ENCODE measurements around the gene PCCA.
"Not testable (repeated sequence)": the region's sequence is repeated elsewhere in the genome, so short reads cannot be mapped to it uniquely, and the experiment has no call there.

Gene PCCA

DNA sequence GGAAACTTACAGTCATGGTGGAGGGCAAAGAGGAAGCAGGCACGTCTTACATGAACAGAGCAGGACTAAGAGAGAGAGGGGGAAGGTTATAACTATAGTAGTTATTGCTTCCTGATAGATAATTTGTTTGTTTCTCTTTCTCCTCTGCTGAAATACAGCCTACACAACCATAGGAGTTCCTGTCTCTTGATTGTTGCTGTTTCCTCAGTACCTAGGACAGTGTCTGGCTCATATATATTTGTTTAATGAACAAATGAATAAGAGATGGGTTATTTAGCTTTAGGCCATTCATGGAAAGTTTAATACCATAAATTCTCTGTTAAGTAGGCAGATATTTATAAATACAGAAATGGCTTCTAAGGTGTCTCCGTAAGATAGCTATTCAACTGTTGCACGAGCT lies 95.2 kb downstream of the PCCA start:
- no peak for DNase-seq

DNA sequence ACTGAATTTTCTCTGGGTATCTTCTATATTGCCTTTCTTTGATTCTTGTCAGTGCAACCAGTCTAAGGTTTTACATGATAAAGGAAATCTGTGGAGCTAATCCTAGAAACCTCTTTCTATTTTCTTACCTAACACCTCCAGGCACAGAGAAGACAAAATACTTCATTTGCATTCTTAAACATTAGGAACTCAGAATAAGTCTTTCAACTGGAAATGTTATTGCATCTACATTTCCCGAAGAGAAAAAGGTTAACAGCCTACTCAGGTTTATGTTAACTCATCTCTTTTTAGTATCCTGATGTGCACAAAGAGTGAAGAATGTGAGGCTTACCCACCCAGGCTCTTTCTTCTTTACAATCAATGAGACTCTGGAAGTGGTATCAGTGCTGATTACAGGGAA lies 106.7 kb downstream of the PCCA start:
- DNase-seq = no peak

DNA sequence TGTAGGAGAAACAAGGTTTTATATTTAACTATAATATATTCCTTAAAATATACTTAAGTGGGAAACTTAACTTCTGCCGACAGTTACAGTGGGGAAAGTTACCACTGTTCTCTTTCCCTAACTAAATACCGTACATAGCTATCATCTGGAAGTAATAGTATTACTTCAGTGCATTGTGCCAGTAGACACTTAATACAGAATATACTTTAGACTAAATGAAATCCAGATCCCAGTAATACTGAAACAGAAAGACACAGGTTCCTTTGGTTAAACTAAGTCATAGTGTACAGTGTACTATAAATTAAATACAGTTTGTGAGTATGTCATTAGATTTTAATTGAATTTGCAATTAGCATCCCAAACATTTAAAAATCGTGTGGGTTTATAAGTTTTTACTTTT lies 107.5 kb downstream of the PCCA start:
- DNase-seq = no peak

DNA sequence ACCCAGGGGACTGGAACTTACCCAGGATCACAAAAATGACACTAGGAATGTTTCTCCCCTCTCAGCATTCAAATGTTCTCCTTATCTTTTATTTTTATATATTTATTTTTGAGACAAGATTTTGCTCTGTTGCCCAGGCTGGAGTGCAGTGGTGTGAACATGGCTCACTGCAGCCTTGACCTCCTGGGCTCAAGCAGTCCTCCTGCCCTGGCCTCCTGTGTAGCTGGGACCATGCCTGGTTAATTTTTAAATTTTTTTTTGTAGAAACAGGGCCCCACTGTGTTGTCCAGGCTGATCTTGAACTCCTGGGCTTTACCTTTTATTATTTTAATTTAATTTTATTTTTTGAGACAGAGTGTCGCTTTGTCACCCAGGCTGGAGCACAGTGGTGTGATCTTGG lies 108.2 kb downstream of the PCCA start:
- no peak for DNase-seq

DNA sequence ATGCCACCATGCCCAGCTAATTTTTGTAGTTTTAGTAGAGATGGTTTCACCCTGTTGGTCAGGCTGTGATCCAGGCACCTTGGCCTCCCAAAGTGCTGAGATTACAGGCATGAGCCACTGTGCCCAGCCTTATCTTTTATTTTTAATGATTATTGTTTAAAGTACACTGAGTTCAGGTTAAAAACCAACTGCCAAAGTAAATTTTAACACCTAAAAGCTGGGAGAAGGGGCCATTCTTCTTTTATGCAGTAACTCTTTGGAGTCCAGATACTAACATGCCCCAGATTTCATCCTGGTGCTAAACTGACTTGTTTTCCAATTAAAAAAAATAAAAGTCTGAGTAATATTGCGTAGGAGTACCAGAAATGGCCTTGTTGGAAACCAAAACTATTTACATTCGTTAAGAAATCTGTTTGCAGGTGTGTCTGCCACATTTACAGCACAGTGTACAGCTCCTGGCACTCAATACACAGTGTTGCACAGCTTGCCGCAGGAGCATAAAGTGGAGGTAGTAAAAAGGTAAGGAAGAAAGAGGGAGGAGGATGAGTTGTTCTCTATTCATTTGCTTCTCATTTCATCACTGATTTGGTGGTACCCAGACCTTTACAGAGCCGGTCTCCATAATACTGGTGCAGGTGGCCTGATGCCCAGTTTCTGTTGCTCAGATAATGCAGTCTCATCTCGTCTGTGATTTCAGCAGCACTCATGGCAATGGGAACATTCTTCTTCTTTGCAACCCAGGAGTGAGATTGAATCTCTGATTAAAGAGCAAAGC lies 108.9 kb downstream of the PCCA start:
- DNase-seq = no peak

DNA sequence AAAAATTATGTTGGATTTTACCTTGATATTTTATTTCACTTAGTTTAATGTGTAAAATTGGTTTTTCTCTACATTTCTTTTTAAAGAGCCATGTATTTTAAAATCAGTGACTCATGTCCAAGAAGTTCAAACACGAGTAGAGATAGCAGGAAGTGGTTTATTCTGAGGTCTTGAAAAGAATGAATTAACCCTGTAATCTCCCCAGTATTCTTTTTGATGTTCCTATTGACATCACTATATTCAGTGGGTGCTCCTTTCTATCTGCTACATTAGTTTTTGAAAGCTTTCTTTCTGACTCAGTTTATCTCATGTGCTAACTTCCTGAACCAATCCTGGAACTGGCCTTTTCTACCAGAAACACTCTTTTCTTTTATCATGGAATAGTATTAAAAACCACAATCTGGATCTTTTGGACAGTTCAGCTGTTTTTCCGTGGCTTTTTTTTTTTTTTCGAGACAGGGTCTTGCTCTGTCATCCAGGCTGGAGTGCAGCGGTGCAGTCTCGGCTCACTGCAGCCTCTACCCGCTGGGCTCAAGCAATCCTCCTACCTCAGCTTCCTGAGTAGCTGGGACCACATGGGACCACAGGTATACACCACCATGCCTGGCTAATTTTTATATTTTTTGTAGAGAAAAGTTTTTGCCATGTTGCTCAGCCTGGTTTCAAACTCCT lies 114.9 kb downstream of the PCCA start:
- no peak for DNase-seq

DNA sequence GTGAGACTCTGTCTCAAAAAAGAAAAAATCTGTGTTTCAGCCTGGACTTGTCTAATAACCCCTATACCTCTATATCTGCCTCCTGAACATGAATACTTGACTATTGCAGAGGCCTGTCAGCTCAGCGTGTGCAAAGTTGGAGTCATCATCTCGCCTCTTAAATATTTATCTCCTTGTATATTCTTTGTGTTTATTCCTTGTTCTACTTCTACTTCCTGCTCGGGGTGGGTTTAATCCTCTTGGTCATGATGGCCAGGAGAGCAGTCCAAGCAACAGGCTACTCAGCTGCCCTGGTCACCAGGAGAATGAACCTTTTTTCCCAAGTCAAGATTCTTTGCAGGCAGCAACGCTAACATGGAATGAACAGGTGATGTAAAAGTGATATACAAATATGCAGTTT lies 119.1 kb downstream of the PCCA start:
- no peak for DNase-seq

DNA sequence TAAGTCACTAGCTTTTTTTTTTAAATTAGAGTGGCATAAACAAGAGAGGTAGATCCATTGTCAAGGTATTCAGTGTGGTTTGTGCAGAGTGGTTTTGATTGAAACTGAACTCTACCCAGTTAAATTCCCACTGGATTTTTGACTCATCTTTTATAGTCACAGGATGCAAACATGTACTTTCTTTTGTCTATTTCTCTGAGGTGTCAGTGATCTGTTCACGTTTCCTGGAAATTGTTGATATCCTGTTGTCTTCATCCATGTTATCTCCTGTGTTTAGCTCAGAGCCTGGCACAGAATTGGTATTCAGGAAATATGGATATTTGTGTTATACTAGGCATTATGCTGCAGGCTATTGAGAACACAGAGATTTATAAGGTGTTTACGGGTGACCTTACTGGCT lies 119.7 kb downstream of the PCCA start:
- DNase-seq = no peak

DNA sequence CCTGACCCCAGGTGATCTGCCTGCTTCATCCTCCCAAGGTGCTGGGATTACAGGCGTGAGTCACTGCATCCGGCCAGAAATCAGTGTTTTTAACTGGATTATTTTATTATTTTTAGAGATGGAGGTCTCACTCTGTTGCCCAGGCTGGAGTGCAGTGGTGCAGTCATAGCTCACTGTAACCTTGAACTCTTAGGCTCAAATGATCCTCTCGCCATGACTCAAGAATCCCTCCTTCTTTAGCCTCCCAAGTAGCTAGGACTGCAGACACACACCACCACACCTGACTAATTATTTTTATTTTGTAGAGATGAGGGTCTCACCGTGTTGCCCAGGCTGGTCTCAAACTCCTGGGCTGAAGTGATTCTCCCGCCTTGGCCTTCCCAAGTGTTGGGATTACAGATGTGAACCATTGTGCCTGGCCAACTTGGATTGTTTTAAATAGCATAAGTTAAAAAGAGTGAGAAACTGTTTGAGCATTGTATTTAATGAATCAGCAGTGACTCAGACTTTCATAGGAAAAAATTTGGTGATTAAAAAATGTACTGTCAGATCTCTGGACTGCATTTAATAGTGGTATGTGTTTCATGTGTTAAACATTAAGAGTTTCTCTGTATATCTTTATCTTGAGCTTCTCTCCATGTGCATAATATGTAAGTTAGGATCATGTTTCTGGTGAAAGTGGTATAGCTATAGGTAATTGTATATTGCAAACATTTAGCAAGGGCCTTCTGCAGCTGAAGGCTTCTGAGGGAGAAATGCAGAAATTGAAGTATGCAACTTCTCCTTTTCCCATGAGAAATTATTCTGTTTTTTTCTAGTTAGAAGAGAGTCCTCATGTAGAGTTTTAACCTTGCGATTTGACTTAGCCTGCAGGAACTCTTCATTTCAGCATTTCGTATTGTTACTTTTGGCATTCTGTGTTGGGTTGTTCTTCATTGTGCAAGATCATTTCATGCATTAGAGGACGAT lies 121.2 kb downstream of the PCCA start:
- DNase-seq = no peak

DNA sequence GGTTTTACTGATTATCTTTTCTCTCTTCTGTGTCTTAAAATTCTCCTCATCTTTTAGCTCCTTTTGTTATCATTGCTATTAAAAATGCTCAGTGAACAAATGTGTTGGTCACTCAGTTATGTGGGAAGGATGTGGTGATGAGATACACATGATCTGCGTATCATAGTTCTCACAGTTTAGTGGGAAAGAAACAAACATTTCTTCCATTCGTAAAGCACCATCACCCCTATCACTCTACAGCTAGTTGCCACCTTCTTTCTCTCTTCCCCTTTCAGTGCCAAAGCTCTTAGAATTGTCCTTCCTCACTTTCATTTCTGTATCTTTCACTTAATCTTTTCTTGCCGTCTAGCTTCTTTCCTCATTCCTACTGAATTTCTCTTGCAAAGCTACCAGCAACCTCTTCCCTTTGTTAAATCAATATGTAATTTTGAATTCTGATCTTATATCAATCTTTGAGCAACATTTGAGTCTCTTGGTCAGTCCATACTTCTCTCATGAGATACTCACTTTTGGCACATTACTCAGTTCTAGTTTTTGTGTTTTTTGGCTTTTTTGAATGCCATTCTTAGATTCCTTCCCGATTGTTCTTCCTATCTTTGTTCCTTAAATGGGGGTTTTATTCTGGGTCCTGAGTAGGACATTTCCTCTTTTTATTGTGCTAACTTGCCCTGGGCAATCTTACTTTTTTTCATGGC lies 122.3 kb downstream of the PCCA start:
- no peak for DNase-seq

DNA sequence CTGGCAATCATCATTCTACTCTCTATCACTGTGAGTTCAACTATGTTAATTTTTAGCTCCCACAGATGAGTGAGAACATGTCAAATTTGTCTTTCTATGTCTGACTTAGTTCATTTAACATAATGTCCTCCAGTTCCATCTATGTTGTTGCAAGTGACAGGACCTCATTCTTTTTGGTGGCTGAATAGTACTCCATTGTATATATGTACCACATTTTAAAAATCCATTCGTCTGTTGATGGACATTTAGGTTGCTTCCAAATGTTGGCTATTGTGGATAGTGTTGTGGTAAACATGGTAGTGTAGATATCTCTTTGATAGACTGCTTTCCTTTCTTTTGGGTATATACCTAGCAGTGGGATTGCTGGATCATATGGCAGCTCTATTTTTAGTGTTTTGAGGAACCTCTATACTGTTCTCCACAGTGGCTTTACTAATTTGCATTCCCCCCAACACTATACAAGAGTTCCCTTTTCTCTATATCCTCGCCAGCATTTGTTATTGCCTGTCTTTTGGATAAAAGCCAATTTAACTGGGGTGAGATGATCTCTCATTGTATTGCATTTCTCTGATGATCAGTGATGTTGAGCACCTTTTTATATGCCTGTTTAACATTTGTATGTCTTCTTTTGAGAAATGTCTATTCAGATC lies 124.1 kb downstream of the PCCA start:
- DNase-seq = no peak

DNA sequence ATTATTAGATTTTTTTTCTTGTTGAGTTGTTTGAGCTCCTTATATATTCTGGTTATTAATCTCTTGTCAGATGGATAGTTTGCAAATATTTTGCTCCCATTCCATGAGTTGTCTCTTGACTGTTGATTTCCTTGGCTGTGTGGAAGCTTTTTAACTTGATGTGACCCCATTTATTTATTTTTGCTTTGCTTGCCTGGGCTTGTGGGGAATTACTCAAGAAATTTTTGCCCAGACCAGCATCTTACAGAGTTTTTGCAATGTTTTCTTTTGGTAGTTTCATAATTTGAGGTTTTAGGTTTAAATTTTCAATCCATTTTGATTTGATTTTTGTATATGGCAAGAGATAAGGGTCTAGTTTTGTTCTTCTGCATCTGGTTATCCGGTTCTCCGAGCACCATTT lies 124.7 kb downstream of the PCCA start:
- no peak for DNase-seq

DNA sequence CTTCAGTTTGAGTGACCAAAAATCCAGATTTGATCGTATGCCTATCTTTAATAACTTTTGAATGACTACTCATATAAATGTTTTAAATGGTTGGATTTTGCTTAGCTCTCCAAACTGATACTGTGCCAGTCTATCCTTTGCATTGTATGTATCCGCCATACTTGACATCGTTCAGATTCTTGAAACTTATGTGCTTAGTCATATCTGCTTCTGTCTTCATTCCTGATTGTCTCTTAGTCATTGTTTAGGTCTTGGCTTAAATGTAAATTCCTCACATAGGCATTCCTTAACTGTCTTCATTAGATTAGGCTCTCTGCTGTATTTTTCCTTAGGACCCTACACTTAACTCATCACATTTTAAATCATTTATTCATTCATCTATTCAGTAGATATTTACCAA lies 126.0 kb downstream of the PCCA start:
- DNase-seq = no peak

DNA sequence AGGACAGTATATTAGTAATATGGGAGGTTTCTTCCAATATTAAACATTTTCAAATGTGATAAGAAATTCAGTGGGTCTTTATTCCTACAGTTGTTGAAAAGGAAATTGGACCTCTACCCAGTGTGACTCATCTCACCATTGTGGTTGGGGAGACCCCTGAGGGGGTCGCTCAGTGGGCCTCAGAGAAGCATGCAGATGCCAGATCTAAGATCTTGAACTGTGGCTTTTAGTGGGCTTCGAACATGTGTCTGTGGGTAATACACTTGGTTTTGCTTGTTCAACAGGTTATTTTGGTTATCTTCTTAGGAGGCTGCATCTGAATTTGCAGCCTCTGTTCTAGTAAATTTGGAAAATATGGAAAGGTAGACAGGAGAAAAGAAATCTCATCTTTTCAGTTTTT lies 132.3 kb downstream of the PCCA start:
- DNase-seq = no peak

DNA sequence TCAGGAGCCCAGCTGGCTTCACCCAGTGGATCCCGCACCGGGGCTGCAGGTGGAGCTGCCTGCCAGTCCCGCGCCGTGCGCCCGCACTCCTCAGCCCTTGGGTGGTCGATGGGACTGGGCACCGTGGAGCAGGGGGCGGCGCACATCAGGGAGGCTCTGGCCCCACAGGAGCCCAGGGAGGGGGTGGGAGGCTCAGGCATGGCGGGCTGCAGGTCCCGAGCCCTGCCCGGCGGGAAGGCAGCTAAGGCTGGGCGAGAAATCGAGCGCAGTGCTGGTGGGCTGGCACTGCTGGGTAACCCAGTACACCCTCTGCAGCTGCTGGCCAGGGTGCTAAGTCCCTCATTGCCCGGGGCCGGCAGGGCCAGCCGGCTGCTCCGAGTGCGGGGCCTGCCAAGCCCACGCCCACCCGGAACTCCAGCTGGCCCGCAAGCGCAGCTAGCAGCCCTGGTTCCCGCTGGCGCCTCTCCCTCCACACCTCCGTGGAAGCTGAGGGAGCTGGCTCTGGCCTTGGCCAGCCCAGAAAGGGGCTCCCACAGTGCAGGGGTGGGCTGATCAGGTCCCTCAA lies 135.2 kb downstream of the PCCA start:
- not testable (repeated sequence) for DNase-seq

DNA sequence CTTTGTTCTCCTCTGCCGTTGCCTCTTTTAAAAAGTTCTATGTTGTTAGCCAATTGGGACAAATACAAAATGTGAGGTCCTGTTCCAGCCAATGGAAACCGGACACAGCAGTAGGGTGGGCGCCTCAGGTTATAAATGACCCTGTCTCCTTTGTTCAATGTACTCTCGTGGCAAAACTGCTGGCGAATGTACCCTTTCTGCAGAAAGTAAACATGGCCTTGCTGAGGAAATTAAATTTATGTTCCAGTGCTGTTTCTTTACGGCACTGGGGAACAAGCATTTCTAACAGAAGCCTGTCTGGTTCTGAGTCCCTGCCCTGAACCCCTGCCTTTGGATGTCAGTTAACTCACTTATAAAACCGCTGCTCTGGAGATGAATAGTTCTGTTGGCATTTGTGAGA lies 140.7 kb downstream of the PCCA start:
- no peak for DNase-seq

DNA sequence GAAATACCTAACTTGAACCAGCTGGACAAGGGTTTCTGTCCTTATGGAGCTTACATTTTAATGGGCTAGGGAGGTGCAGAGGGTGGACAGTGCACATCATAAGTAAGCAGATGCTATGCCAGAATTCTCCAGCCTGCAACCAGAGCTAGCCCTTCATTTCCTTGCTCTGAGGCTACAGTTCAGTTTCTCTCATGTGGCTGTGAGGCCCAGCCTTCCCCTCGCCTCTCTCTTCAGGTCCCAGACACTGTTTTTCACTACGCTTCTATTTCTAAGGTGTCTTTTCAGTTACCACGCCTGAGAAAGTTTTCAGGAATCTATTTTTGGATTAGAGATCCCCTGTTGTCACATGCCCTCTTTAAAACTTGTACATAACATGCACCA lies 141.9 kb downstream of the PCCA start:
- no peak for DNase-seq

DNA sequence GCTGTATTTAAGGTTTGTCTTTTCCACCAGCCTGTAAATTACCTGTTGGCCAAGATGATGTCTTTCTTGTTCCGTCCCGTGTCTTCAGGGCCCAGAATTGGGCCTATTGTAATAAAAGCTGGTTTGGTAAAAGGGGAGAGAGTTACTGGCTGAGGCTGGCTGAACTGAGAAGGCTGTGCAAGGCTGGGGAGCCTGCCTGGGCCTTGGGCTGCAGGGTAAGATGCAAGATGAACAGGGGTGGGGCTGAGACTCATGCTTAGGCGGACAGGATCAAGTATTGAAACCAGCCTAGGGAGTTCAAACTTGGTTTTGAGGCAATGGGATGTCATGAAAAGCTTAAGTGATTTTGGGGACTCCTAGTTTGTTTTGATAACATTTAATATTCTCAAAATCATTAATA lies 142.3 kb downstream of the PCCA start:
- no peak for DNase-seq

DNA sequence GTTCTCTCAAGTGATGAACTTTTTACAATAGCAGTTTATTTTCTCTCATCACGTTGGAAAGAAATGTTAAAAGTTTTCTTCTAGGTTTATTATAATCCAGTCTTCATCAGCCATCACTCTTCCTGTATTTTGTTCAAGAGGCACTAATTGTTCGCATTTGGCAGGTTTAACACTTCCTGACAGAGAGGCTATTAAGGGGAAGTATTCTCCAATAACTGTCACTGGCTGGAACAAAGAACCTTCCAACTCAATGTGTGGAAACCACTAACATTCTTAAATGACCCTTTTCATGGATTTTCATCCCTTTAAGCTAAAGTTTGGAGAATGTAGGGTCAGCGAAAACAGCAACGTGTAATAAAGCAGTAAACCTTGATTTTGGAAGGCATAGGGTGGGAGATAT lies 145.1 kb downstream of the PCCA start:
- no peak for DNase-seq

DNA sequence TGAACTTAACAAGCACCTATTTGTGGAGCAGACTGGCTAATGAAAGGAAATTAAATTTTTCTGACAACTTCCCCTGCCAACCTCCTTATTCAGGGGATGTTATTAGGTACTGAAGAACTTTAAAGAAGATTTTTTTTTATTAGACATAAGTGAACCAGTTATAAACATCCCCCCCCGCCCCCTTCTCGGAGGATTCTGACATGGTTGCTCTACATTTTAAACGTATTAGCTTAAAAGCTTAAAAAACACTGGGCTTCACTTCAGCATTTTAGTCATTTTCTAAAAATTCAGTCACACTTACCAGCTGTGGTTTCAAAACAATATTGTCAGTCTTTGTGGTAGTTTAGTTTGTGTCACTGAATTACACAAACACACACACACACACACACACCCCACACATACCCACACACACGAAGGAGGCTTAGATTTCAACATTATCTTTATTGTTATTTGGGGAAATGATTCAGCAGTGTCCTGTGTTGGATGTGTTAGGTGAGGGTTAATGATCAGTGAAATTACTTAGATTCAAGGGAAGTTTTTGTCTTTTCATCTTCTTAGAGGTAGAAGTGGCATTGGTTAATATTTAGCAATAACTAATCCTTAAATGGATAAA lies 145.7 kb downstream of the PCCA start:
- no peak for DNase-seq
